Natural killer cell (primary cell): Measurements from ENCODE around the gene SRM. TPM values are rescaled to one million over a fixed set of nuclear protein-coding genes. Genes with fewer than 3 reads are reported as not detected.
"Not testable (repeated sequence)": the region's sequence is repeated elsewhere in the genome, so short reads cannot be mapped to it uniquely, and the experiment has no call there.

ENCODE experiments used
- ATAC-seq, 3 donors: fragments of 150-1000 bp in 2 of 3; fragments of 200-7000 bp in 1 of 3; cut with Tn5 transposase; 1 replicate in 1 of 3; 2 replicates in 2 of 3; pipeline ENCODE4 v1.10.0; 2021; ENCODE audit warnings: mild to moderate bottlenecking in 2 of 3, moderate library complexity in 2 of 3
- DNase-seq, 2 donors: peaks; one replicate each; pipeline versions ENCODE4 v3.0.0 to v3.0.0-alpha.2; 2013 to 2021; ENCODE audit warnings: mixed read lengths in 1 of 2
- H3K27ac ChIP-seq: one replicate; pipeline ENCODE4 v1.5.1; 2013; ENCODE audit warnings: mild to moderate bottlenecking, low read length
- H3K27me3 ChIP-seq: one replicate; pipeline ENCODE4 v1.6.1; 2013; ENCODE audit warnings: low read length; ENCODE audit not compliant: control insufficient read depth, insufficient read depth
- H3K36me3 ChIP-seq: one replicate; pipeline ENCODE4 v1.6.1; 2013; ENCODE audit warnings: low read length; ENCODE audit not compliant: control insufficient read depth, insufficient read depth
- H3K4me1 ChIP-seq: one replicate; pipeline ENCODE4 v1.6.1; 2013; ENCODE audit warnings: low read length; ENCODE audit not compliant: control insufficient read depth, insufficient read depth
- H3K4me3 ChIP-seq: one replicate; pipeline ENCODE4 v1.5.1; 2013; ENCODE audit warnings: low read length
- H3K9me3 ChIP-seq: one replicate; pipeline ENCODE4 v1.6.1; 2013; ENCODE audit warnings: low read length; ENCODE audit not compliant: control insufficient read depth, insufficient read depth
- H3K27ac Mint-ChIP-seq, 2 donors: one replicate each; pipeline ENCODE4 v1.8.0; 2022; ENCODE audit warnings: mild to moderate bottlenecking in 2 of 2, mixed read lengths in 2 of 2, moderate library complexity in 1 of 2
- H3K27me3 Mint-ChIP-seq, 2 donors: one replicate each; pipeline ENCODE4 v1.8.0; 2022; ENCODE audit warnings: low read depth in 2 of 2, mixed read lengths in 2 of 2
- H3K36me3 Mint-ChIP-seq: one replicate; pipeline ENCODE4 v1.8.0; 2022; ENCODE audit warnings: mixed read lengths
- H3K4me1 Mint-ChIP-seq, 2 donors: one replicate each; pipeline ENCODE4 v1.8.0; 2022; ENCODE audit warnings: mixed read lengths in 2 of 2
- H3K4me3 Mint-ChIP-seq: one replicate; pipeline ENCODE4 v1.8.0; 2022; ENCODE audit warnings: mild to moderate bottlenecking, moderate library complexity, mixed read lengths
- H3K9me3 Mint-ChIP-seq, 2 donors: one replicate each; pipeline ENCODE4 v1.8.0; 2022; ENCODE audit warnings: mixed read lengths in 2 of 2
- CTCF ChIP-seq: fragments of 200-600 bp; IDR thresholded peaks from one replicate; pipeline ENCODE4 v1.8.0; 2022; ENCODE audit warnings: antibody characterized with exemption
- WGBS: methylation state at CpG from one replicate; pipeline ENCODE4 v1.1.7; 2013; ENCODE audit warnings: missing lambda C conversion rate; ENCODE audit not compliant: insufficient coverage; 5-methylcytosine and 5-hydroxymethylcytosine counted together
- intact Hi-C: fragments of 100-400 bp; cut with micrococcal nuclease; formaldehyde crosslinking; loops from one replicate; pipeline ENCODE4 v1.14.2; 2022
- total RNA-seq, 4 donors: library from RNA; stranded (reverse); fragments of 120-200 nt in 1 of 4; gene quantifications; one replicate each; pipeline versions ENCODE4 v1.2.3 to v1.2.4, GENCODE V29; 2013 to 2022

Gene SRM
- total RNA-seq, 3 donors from 2014 or later (not counting 1 experiment from before 2014, with no cell fraction given) = 23.9 to 30.9 (median 29.2) TPM

DNA sequence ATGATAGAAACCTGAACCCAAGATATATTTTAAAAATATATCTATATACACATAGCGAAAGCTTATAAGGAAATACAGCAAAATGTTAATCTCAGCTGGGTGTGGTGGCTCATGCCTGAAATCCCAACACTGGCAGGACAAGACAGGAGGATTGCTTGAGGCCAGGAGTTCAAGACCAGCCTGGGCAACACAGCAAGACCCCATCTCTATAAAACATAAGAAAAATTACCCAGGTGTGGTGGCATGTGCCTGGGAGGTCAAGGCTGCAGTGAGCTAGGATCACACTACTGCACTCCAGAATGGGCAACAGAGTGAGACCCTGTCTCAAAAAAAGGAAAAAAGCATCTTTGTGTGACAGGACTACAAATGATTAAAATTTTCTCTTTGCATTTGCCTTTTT lies 6.0 kb upstream of the SRM start:
- intact Hi-C loops = no loop called here
- no peak for ATAC-seq
- peaks cover 12% of the 10 kb centered on the region for H3K36me3 Mint-ChIP-seq

DNA sequence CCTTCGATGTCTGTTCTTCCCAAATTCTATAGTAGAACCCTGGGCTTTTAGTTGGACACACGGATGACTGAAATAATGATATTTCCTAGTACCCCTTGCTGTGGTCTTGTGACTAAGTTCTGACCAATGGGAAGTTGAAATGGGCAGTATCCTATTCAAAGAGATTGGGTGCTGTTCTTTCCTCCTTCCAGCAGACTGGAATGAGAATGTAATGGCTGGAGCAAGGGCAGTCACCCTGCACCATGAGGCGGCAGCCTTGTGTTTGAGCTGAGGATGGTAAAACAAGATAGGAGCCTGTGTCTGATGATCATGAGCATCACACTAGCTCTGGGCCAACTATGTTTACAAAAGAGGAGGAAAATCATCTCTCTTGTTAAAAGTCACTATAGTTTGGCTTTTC lies 5.1 kb upstream of the SRM start:
- ATAC-seq (no peak), DNase-seq (no peak)
- Mint-ChIP-seq H3K27ac (no peak overlapping the region), H3K27me3 (no peaks in the 10 kb centered on the region), H3K4me1 (peaks cover 24 to 30% of the 10 kb centered on the region in 2 donors), H3K9me3 (no peaks in the 10 kb centered on the region), H3K4me3 (no peak overlapping the region), H3K36me3 (peaks cover 11% of the 10 kb centered on the region)
- Histone ChIP-seq H3K4me3 (no peak overlapping the region), H3K4me1 (peaks cover 35% of the 10 kb centered on the region), H3K27ac (no peak overlapping the region), H3K27me3 (no peaks in the 10 kb centered on the region), H3K36me3 (peaks cover 48% of the 10 kb centered on the region), H3K9me3 (no peaks in the 10 kb centered on the region)
- intact Hi-C loops = no loop called here
- no peak for TF ChIP-seq CTCF
- WGBS = 100% methylated on average over 3 of the region's 3 CpGs

More for the DNA sequence above, 6.0 kb upstream of the SRM start:
- H3K36me3 ChIP-seq = peaks cover 55% of the 10 kb centered on the region
- H3K27ac ChIP-seq = no peak overlapping the region
- H3K4me3 ChIP-seq = no peak overlapping the region
- peaks cover 30% of the 10 kb centered on the region for H3K4me1 ChIP-seq
- no peaks in the 10 kb centered on the region for H3K27me3 ChIP-seq
- Mint-ChIP-seq H3K4me3 (no peak overlapping the region), H3K27me3 (no peaks in the 10 kb centered on the region), H3K9me3 (no peaks in the 10 kb centered on the region), H3K27ac (no peak overlapping the region), H3K4me1 (peaks cover 18 to 23% of the 10 kb centered on the region in 2 donors)
- no peak for DNase-seq
- no peaks in the 10 kb centered on the region for H3K9me3 ChIP-seq
- no peak for TF ChIP-seq CTCF
- no CpG with 5 or more reads among the region's 1 CpG for WGBS

DNA sequence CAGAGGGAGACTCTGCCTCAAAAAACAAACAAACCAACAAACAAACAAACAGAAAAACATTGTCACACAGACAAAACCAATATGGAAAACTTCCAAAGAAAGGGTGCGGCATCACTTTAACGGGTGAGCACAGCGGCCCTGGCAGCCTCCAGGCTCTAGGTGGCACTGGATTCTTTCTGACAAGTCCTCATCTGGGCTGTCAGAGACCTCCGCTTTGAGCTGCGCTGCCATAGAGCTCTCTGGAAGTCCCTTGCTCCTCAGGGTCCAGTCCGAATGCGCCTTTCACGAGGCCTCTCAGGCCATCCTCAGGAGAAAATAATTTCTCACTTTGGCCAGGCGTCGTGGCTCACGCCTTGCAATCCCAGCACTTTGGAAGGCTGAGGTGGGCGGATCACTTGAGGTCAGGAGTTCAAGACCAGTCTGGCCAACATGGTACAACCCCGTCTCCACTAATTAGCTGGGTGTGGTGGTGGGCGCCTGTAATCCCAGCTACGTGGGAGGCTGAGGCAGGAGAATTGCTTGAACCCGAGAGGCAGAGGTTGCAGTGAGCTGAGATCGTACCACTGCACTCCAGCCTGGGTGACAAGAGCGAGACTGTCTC lies 4.2 kb upstream of the SRM start:
- peaks cover 40% of the 10 kb centered on the region for H3K4me1 ChIP-seq
- H3K36me3 ChIP-seq = peaks cover 39% of the 10 kb centered on the region
- H3K4me3 Mint-ChIP-seq, H3K27ac ChIP-seq, DNase-seq, H3K9me3 Mint-ChIP-seq, H3K27me3 Mint-ChIP-seq, H3K27ac Mint-ChIP-seq, H3K27me3 ChIP-seq, ATAC-seq, H3K9me3 ChIP-seq, H3K4me3 ChIP-seq, intact Hi-C loops, H3K36me3 Mint-ChIP-seq: not testable (repeated sequence)
- 89% methylated on average over 17 of the region's 18 CpGs for WGBS
- peaks cover 26 to 34% of the 10 kb centered on the region in 2 donors for H3K4me1 Mint-ChIP-seq

DNA sequence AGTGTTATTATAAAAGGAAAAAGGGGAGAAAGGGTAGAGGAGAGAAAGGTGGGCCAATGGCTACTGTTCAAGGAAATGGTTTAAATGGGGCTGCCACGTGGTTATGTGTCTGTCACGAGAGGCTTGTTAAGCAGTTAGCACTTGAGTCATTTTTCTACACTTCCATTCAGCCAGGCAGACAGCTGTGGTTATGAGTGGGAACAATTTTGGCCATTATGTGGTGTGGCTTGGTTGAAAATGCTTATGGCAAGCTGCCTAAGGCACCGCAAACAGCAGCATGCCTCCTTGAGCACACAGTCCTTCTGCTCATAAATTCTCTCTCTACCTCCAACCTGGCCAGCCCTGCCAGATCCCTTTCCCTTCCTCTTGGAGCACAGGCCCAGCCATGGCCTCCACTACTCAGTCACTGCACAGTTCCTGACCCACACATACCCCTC lies 3.2 kb upstream of the SRM start:
- no peak for TF ChIP-seq CTCF
- peak overlapping the region; percentile 60 for H3K4me3 Mint-ChIP-seq
- H3K4me1 Mint-ChIP-seq = peaks cover 30 to 37% of the 10 kb centered on the region in 2 donors
- no peaks in the 10 kb centered on the region for H3K27me3 Mint-ChIP-seq
- H3K27ac Mint-ChIP-seq = peak overlapping the region; percentile 61 to 90
- intact Hi-C loops = no loop called here
- 8% methylated on average over 3 of the region's 3 CpGs for WGBS
- no peaks in the 10 kb centered on the region for H3K36me3 Mint-ChIP-seq
- no peaks in the 10 kb centered on the region for H3K9me3 Mint-ChIP-seq
- H3K36me3 ChIP-seq = peaks cover 28% of the 10 kb centered on the region
- peaks cover 47% of the 10 kb centered on the region for H3K4me1 ChIP-seq
- H3K9me3 ChIP-seq = no peaks in the 10 kb centered on the region
- H3K27me3 ChIP-seq = no peaks in the 10 kb centered on the region
- no peak overlapping the region for H3K27ac ChIP-seq
- ATAC-seq = peak; percentile 21 to 41 (median 28)
- no peak overlapping the region for H3K4me3 ChIP-seq
- DNase-seq = peak; percentile 56 to 58
